ENCODE results near the gene LRRN4CL. TPM values are rescaled to one million over a fixed set of nuclear protein-coding genes. Genes with fewer than 3 reads are reported as not detected.

Gene LRRN4CL
- total and polyA plus RNA-seq, 2 of the 8 experiments (the other 6 are each of a cell fraction or from before 2014, with no cell fraction given): 0.05 to 0.26 TPM

GRCh38 chr11:62725646-62726045, 36.3 kb upstream of the LRRN4CL start (continued):
- no peak for TF ChIP-seq CHD7 (IDR thresholded peaks at IDR 0.05; ENCODE audit: insufficient replicate concordance, low read length)
- TF ChIP-seq FOSL1 (IDR thresholded peaks at IDR 0.05; ENCODE audit: insufficient read depth, low read depth, low read length): no peak

All from H1 (cell line).